OCI-LY7 (cell line): ENCODE results near the gene COP1. TPM values are rescaled to one million over a fixed set of nuclear protein-coding genes. Genes with fewer than 3 reads are reported as not detected.

Experiments
- BruUV-seq: library from RNA; stranded (reverse); fragments of 400-500 nt; replicated peaks from 2 replicates; lab custom pipeline; 2021; lab: Mats Ljungman, UMichigan
- CTCF ChIA-PET: fragments of 300-600 bp; sonication (Branson Sonifier 250); formaldehyde crosslinking; loops from one replicate; lab custom pipeline; 2022; ENCODE audit warnings: antibody characterized with exemption; ENCODE audit not compliant: unreplicated experiment; lab: Charles Lee
- POLR2A ChIA-PET: fragments of 300-600 bp; sonication (Branson Sonifier 250); formaldehyde crosslinking; loops from one replicate; lab custom pipeline; 2022; ENCODE audit warnings: antibody characterized with exemption; lab: Charles Lee
- DNase-seq: peaks from one replicate; pipeline ENCODE4 v3.0.0-alpha.2; 2015; ENCODE audit warnings: low spot score
- H2AFZ ChIP-seq: fragments of 200-600 bp; sonication (generic), shearing (Covaris generic); 2 replicates; pipeline ENCODE4 v1.6.1; 2014; ENCODE audit warnings: mild to moderate bottlenecking, antibody characterized with exemption, low read length, moderate library complexity
- H3K27ac ChIP-seq: fragments of 200-600 bp; sonication (generic); 2 replicates; pipeline ENCODE4 v1.5.1; 2014; ENCODE audit warnings: mixed run types, low read depth, mild to moderate bottlenecking, moderate library complexity, low read length, inconsistent platforms; ENCODE audit not compliant: poor library complexity, severe bottlenecking
- H3K36me3 ChIP-seq: fragments of 200-600 bp; sonication (generic); 2 replicates; pipeline ENCODE4 v1.6.1; 2014; ENCODE audit warnings: mild to moderate bottlenecking, antibody characterized with exemption, low read length, moderate library complexity, mixed read lengths; ENCODE audit not compliant: insufficient read depth
- H3K4me1 ChIP-seq: fragments of 200-600 bp; sonication (generic); 2 replicates; pipeline ENCODE4 v1.5.1; 2014; ENCODE audit warnings: mild to moderate bottlenecking, low read length; ENCODE audit not compliant: insufficient read depth, poor library complexity, severe bottlenecking
- H3K4me2 ChIP-seq: fragments of 200-600 bp; sonication (generic); 2 replicates; pipeline ENCODE4 v1.6.1; 2014; ENCODE audit warnings: mild to moderate bottlenecking, low read length
- H3K4me3 ChIP-seq: fragments of 200-600 bp; sonication (generic); 2 replicates; pipeline ENCODE4 v1.5.1; 2014; ENCODE audit warnings: mild to moderate bottlenecking, low read depth, low read length; ENCODE audit not compliant: poor library complexity, severe bottlenecking
- H3K79me2 ChIP-seq: fragments of 200-600 bp; sonication (generic); 2 replicates; pipeline ENCODE4 v1.6.1; 2016; ENCODE audit warnings: low read depth, mild to moderate bottlenecking, low read length, moderate library complexity, mixed read lengths; ENCODE audit not compliant: insufficient read depth
- H3K9me2 ChIP-seq: fragments of 200-600 bp; sonication (generic); 2 replicates; pipeline ENCODE4 v1.6.1; 2016; ENCODE audit warnings: mild to moderate bottlenecking, low read length, mixed read lengths; ENCODE audit not compliant: insufficient read depth
- H3K9me3 ChIP-seq: fragments of 200-600 bp; sonication (generic); 2 replicates; pipeline ENCODE4 v1.6.1; 2014; ENCODE audit warnings: mild to moderate bottlenecking, mixed run types, low read length, mixed read lengths
- H4K20me1 ChIP-seq: fragments of 200-600 bp; sonication (generic); 2 replicates; pipeline ENCODE4 v1.6.1; 2014; ENCODE audit warnings: mild to moderate bottlenecking, antibody characterized with exemption, low read length, moderate library complexity, mixed read lengths; ENCODE audit not compliant: insufficient read depth
- EZH2phosphoT487 ChIP-seq: fragments of 200-600 bp; sonication (generic); IDR thresholded peaks from 2 replicates; pipeline ENCODE4 v1.6.1; 2018; ENCODE audit warnings: low read depth, borderline replicate concordance, mild to moderate bottlenecking, mixed run types, antibody characterized with exemption, low read length, moderate library complexity, mixed read lengths
- intact Hi-C: fragments of 100-400 bp; cut with micrococcal nuclease; formaldehyde crosslinking; loops from one replicate; pipeline ENCODE4 v1.10.0; 2022; ENCODE audit not compliant: unreplicated experiment
- total RNA-seq, 2 experiments: library from RNA; depleted of rRNA in 1 of 2; stranded (reverse); fragments of >200 nt in 1 of 2; shearing (Covaris generic) in 1 of 2; gene quantifications; 2 replicates each; pipeline ENCODE4 v1.2.3, GENCODE V29; 2014 to 2022
- TF ChIP-seq, protein P1 (sequence below): fragments of 200-600 bp; sonication (generic); conservative IDR thresholded peaks from 2 replicates; pipeline ENCODE4 v1.5.1; 2014; ENCODE audit warnings: mild to moderate bottlenecking, antibody characterized with exemption, low read length, moderate library complexity, mixed read lengths

The COP1 gene
- total RNA-seq, 2 experiments from 2014 or later: 75.2 to 76.9 TPM

DNA sequence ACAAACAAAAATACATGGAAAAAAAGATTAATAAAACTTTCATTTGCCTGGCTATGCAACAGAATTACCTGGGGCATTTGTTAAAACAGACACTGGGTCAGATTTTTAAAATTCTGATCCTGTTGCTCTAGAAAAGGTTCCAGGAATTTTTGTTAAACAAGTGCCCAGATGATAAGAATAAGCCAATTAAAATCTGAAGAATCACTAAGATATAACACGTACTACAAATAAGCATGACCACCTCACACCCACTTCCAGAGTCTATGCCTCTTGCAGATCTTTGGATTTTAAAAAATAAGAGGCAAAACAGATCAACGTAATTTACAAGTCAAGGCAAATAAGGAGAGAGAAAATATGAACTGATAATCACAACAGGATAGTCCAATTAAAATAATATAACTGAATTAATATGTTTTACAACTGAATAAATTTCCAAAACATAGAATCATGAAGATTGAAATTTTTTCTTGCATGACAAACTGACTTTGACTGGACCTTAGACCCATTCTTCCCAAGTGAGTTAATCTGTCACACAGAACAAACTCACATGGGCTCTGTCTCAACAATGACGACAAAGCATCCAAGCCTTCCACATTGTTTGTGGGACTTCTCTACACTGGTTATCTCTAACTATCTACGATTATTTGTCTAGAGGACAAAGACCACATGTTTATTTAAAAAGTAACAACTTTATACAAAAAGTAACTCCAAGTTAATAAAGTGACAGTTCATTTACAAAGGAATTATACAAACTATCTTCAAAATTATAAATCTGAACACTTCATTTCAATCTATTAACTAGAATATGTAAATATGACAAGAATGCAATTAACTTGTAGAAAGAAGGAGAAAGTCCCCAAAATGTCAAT lies 56.9 kb downstream of the COP1 start:
- intact Hi-C loops: no loop called here
- H3K27ac ChIP-seq: no peak overlapping the region
- no peak for TF ChIP-seq EZH2phosphoT487
- TF ChIP-seq, protein P1, sequence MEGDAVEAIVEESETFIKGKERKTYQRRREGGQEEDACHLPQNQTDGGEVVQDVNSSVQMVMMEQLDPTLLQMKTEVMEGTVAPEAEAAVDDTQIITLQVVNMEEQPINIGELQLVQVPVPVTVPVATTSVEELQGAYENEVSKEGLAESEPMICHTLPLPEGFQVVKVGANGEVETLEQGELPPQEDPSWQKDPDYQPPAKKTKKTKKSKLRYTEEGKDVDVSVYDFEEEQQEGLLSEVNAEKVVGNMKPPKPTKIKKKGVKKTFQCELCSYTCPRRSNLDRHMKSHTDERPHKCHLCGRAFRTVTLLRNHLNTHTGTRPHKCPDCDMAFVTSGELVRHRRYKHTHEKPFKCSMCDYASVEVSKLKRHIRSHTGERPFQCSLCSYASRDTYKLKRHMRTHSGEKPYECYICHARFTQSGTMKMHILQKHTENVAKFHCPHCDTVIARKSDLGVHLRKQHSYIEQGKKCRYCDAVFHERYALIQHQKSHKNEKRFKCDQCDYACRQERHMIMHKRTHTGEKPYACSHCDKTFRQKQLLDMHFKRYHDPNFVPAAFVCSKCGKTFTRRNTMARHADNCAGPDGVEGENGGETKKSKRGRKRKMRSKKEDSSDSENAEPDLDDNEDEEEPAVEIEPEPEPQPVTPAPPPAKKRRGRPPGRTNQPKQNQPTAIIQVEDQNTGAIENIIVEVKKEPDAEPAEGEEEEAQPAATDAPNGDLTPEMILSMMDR: no peak
- H3K9me3 ChIP-seq: peaks cover 16% of the 10 kb centered on the region; the same call in 1 of the 2 replicates
- peaks cover 38% of the 10 kb centered on the region for H3K79me2 ChIP-seq
- peaks cover 80% of the 10 kb centered on the region for H3K36me3 ChIP-seq
- no peaks in the 10 kb centered on the region for H3K9me2 ChIP-seq
- no peak for DNase-seq
- BruUV-seq: no TSS peak
- ChIA-PET CTCF (no interaction called here), POLR2A (no interaction called here)
- no peak overlapping the region for H3K4me2 ChIP-seq
- no peaks in the 10 kb centered on the region for H3K4me1 ChIP-seq
- no peak overlapping the region for H3K4me3 ChIP-seq
- no peaks in the 10 kb centered on the region for H4K20me1 ChIP-seq
- no peak overlapping the region for H2AFZ ChIP-seq

DNA sequence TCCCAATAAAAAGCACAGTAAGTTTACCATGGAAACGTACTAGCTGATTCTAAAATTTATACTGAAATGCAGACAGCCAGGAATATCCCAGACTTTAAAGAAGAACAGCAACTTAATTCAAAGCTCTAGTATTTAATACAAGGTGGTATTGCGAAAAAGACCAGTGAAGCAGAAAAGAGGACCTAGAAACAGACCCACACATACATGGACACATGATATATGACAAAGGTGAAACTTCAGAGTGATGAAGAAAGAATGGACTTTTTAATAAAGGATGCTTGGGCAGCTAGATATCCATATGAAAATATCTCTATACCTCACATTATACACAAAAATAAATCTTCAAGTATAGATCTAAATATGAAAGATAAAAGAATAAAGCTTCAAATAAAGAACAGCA lies 62.6 kb downstream of the COP1 start:
- no peaks in the 10 kb centered on the region for H3K4me1 ChIP-seq
- H3K9me3 ChIP-seq: peaks cover 29% of the 10 kb centered on the region; the same call in 1 of the 2 replicates
- no TSS peak for BruUV-seq
- H2AFZ ChIP-seq: no peak overlapping the region
- H3K4me2 ChIP-seq: no peak overlapping the region
- ChIA-PET CTCF (no interaction called here), POLR2A (interaction anchor here (0.9 kb wide), 1 partner anchor 13 kb away, joined by 3 read pairs; no protein-coding TSS in a partner anchor)
- H4K20me1 ChIP-seq: no peaks in the 10 kb centered on the region
- H3K4me3 ChIP-seq: no peak overlapping the region
- no peaks in the 10 kb centered on the region for H3K9me2 ChIP-seq
- H3K79me2 ChIP-seq: peaks cover 68% of the 10 kb centered on the region
- intact Hi-C loops: no loop called here
- no peak for DNase-seq
- peaks cover 81% of the 10 kb centered on the region for H3K36me3 ChIP-seq
- no peak for TF ChIP-seq EZH2phosphoT487
- TF ChIP-seq, protein P1: no peak
- H3K27ac ChIP-seq: no peak overlapping the region

DNA sequence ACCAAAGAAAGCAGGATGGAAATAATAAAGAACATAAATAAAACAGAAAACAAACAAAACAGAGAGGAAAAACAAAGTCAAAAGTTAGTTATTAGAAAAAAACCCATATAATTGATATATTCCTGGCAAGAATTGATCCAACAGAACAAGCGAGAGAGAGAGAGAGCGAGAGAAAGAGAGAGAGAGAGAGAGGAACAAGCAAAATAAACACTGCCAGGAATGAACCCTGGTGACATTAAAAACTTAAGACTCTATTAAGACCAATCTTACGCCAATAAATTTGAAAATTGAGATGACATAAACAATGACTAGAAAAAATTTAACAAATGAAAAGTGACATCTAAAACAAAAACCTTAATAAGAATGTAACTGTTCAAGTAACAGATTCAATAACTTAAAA lies 64.1 kb downstream of the COP1 start:
- TF ChIP-seq, protein P1: no peak
- no peak for TF ChIP-seq EZH2phosphoT487
- Histone ChIP-seq H3K9me2 (no peaks in the 10 kb centered on the region), H3K9me3 (peaks cover 29% of the 10 kb centered on the region; the same call in 1 of the 2 replicates), H3K36me3 (peaks cover 76% of the 10 kb centered on the region), H2AFZ (no peak overlapping the region), H3K27ac (no peak overlapping the region), H3K4me2 (no peak overlapping the region), H4K20me1 (no peaks in the 10 kb centered on the region), H3K79me2 (peaks cover 80% of the 10 kb centered on the region), H3K4me1 (no peaks in the 10 kb centered on the region), H3K4me3 (no peak overlapping the region)
- ChIA-PET POLR2A (no interaction called here), CTCF (no interaction called here)
- BruUV-seq: no TSS peak
- intact Hi-C loops: no loop called here
- DNase-seq: no peak
